NCI-H510A (cell line): Measurements from ENCODE around the gene HOXA11.

Experiments
- DNase-seq: peaks from one replicate; lab custom pipeline; 2025; lab: John Stamatoyannopoulos, UW

The HOXA11 gene

DNA sequence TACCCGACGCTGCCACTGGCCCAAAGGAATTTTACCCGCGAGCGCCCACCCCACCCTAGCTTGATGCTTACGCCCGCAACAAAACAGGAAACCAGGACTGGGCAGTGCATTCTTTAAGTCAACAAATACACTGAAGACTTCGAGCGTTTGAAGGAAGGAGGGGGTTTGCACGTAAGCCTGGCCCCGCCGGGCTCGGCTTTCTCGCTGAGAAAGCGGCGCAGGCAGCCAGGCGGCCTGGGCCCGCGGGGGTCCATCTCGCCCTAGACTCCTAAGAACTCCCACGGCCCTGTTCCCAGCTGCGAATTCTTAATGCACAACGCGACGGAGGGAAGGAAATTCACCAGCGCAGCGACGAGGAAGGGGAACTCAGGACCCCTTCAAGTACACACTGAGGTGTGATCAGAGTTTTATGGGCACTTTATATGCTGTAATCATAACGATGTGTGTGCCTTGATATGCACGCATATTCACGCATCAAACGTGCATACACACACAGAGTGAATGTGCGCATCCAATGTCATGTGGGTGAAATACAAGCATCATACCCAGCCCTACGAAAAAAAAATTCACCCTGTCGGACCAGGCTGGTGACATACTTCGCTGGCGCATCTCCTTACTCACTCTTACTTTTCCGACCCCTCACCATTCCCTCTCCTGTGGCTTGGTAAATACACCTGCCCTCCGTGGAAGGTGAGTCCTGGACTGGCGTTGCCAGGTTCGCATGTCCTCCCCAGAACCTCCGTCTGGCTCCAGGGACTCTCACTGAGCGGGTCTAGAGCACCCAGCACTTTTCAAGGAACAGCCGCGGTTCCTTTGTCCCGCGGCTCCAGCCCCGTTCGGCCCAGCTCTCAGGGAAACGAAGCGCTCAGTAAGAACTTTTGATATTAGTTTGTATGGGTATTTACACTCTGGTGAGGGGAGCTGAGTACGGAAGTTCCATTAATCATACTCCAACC lies 20.6 kb upstream of the HOXA11 start:
- no peak for DNase-seq

DNA sequence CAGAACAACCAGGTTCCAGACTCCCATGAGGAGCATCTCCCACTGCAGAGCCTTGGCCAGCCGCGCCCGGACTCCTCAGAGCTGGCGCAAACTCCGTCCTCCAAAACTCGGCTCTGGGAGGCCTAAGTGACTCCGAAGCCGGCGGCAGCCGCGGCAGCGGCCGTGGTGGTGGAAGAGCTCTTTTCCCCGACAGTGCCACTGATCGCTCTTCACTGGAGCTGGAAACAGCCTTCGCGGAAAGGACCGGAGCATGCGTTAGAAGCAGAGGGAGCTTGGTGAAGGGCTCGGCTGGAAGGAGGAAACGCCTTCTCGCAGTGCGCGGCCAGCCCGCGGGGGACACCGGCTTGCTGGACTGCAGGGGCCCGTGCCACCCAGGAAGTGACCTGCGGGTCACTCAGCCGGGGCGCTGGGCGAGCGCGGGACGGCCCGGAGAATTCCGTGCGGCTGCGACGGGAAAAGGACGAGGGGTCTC lies 19.9 kb upstream of the HOXA11 start:
- no peak for DNase-seq

DNA sequence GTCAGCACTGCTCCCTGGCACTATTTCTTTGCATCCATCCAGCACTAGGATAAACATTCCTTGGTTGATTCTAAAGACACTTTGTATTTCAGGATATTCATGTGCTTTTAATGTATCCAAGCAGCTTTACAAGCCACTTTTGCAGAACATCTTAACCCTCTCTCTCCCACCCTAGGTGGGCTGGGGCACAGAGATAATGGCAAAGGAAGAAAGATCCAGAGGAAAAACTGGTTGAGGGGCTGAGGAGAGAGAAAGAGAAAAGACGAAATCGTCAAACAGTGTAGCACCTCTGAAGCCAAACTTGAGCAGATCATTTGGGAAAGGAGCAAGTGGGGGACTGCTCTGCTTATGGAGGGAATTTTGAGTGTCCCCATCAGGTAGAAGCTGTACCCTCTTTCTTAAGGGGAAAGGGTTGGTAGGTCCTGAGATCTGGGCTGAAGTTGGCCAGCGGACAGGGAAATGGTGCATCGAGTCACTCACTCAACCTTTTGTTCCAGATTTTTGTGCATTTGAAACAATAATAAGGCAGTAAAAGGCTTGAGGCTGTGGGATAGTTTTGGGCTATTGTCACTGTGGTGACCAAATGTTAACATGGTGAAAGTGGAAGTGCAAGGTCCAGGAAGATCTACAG lies 19.0 kb upstream of the HOXA11 start:
- no peak for DNase-seq

DNA sequence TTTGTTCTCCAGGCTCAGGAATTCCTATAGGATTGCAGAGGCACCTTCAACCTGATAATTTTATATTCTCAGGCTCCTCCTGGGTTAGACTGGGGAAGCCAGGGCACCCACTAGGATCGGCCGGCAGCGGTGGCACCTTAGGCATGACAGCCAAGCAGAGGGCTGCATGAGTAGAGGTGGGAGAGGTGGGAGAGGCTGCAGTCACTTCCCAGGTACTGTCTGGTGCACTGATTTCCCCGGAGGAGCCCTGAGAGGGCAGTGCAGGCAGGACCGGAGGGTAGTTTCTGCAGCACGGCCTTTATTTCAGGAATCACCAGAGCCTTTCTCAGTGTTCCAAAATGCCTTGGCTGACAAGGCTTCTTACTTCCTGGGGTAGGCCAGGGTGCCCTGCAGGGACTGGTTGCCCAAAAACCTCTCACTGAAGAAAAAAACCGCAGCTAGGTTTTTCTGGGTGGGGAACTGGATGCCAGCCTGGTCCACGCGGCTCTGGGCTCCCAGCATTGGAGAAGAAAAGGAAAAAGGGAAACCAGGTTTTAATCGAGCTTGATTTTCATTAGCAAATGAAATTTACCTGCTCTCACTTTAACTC lies 18.4 kb upstream of the HOXA11 start:
- DNase-seq: no peak

DNA sequence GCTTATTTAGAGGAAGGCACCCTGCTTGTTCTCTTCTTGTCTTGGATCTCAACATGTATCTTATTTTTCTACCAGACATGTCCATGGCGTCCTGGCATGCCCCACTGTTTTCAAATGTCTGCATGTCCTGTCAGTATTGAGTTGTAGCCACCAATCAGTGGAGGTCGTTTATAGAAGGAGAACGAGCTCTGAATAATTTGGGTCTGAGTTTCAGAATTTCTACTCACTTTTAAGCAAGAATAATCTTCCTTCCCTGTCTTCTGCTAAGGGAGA lies 17.8 kb upstream of the HOXA11 start:
- DNase-seq: no peak

DNA sequence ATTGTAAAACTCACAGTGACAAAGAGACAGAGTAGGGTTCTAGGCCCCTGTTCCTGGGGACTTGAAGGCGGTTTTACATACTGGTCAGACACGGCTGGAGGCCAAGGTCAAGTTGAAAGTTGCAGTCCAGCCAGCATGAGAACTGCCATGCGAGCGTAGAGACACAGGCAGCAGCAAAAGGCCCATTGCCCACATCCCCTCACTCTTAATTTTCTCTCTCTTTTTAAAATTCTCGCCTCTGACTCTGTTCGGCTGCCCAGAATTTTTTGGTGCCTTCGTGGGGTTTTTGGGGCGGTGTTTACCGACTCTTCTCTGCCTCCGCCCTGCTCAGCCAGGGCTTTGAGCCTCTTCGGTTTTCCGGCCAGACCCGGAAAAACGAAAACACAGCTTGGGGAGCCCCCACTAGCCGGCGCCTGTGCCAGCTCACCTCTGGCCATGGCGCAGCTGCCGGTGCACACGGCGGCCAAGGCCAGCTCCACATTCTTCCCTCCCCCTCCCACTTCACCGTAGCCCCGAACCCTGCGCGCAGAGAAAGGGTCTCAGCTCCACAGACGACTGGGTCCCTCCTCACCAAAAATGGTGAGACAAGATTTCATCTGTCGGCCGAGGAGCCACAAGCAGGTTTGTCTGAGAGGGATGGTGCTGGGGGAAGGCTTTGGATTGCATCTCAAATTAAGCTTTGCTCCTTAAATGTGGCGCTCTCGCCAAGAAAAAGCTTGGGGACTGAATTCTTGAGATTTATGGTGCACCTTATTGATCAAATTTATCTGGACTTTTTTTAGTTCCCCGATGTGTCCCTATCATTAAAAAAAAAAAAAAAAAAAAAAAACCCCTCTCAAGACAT lies 17.2 kb upstream of the HOXA11 start:
- no peak for DNase-seq

DNA sequence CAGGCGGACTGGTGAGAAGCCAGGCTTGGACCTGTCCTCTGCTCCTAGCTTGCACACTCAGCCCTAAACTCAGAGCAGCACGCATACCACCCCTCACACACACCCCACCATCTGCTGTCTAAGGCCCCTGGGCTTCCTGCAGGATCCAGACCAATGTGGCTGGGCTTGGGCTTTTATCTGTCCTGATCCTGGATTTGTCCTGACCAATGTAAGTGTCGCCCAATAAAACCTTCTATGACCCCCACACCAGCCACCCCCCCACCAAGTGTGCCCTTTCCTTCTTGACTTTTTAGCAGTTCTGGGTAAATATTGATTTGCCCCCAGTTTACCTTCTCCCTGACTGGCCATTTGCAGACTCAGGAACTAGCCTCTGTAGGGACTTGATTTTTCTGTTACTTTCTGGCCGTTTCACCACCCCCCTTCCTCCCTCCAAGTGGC lies 16.6 kb upstream of the HOXA11 start:
- DNase-seq: no peak

DNA sequence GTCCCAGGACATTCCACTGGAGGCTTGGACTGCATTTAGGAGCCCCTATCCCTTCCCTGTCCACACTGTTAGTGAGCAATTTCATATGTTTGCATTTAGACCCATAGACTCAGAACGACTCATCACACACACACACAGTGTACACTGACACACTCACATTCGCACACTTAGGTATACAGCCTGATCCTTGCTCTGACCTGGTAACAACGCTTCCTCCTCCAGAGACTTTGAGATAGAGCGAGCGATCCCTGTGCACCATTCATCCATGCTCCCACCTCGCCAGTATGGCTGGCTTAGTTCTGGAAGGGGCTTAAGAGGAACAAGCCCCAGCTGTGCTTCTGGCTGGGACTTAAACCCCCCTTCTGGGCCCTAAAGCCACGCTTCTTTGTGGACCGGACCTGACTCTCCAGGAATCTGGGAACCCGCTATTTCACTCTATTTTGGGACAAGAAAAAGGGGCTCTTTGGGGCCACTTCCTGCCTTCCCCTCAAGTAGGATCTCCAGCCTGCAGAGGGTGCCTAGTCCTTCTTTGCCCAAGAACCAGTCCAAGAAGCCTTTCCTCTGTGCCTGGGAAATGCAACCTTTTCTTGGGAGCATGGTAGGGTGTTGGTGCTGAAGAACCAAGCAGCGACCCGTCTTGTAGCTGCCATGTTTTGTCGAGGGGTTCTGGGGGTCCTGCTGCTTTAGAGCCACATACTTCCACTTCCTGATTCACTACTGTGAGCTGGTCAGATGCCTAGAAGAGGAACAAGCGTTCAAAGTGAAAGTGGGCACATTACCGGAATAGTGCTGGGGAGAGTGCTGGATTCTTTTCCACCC lies 15.9 kb upstream of the HOXA11 start:
- no peak for DNase-seq

DNA sequence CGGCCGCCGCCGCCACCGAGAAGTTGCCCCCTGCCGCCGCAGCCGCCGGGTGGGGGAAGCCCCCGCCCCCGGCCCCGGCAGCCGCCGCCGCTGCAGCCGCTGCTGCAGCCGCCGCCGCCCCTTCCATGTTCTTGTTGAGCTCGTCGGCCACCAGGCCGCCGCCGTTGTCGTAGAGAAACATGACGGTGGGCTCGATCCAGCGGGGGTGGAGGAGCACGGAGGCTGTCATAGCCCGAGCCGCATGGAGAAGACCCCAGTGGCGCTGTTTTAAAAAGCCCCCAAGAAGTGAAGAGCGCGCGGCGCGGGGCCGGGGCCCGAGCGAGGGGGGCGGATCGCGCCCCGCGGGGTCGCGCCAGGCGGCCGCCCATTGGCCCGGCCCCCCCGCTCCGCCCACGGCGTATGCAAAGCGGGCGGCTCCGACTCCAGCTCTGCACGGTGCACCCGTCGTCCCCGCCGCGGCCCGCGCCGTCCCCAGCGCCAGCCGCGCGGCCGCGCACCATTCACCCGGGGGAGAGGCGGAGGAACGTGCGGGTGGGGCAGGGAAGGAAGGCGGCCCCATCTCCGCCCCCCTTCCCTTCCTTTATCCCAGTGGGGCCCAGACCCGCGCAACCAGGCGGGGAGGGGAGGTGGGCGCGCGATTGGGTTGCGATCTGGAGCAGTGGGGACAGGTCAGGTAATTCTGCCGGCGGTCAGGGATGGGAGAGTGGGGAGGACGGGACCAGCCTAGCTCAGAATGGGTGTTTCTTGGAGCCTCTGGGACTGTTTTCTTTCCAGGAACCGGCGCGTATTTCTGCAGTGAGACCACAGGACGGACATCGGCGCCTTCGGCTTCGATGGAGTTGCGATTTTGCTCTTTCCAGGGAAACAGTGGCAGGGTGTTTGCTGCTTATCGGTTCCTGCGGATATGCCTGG lies 15.1 kb upstream of the HOXA11 start, which contains the start of gene HOXA13:
Gene HOXA13, minus strand, starts transcription at position 243 of the 912 bp plus-strand sequence. Its CDS starts 14 bp downstream, at position 229.
- DNase-seq: peak; percentile 58

DNA sequence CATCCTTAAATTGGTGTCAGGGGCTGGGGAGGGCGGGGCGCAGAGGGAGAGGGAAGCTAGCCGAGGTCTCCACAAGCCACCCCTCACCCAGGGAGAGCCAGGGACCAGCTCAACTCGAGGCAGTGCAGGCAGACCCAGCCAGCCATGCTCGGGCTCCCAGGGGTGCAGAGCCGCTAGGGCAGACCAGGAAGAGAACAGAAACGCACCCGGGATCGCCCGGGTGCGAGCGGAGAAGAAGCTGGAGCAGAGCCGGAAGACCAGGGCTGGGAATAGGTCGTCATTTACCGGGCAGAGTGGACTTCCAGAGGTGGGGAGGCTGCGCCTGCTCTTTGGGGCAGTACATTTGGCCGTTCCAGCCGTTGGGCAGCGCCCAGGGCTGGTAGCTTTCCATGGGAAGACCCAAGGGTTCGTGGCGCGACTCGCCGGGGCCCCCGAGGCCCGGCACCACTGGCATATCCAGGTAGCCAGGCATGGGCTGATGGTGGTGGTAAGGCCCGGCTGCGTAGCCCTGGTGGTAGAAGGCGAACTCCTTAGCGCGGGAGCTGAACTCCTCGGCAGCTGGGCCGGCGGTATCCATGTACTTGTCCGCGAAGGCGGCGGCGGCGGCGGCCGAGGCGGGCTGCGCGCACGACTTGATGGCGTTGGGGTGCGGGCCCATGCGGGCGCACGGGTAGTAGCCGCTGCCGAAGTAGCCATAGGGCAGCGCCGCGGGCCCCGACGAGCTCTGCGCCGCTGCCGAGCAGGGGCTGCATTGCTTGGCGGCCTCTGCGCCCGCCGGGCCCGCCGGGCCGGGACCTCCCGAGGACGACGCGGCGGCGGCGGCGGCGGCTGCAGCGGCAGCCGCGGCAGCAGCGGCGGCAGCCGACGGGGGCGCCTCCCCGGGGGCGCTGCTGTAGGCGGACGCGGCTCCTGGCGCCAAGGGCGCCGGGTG lies 14.1 kb upstream of the HOXA11 start:
- no peak for DNase-seq

DNA sequence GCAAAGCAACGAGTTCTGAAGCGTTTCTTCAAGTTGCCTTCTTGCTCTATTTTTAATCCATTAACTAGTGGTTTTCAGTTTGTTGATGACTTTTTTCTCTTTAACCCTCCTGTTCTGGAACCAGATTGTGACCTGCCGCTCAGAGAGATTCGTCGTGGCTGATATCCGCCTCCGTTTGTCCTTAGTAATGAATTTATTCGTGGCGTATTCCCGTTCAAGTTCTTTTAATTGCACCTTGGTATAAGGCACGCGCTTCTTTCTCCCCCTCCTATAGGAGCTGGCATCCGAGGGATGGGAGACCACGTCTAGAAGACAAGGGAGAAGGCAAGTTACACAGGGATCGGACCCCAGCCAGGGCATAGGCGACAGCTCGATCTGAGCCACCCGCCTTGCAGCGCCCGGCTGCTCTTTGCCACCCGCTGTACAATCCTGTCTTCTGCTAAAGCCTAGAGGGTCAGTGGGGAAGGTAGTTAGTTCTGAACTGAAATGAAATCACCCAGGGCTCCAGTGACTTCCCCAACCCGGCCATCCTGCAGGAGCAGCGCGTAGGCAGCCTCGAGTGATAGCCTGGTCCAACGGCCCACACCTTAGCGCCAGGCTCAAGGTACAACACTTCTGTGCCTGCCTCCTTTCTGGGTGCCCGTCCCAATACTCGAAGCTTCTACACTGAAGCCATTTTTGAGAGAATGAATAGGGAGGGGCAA lies 13.3 kb upstream of the HOXA11 start:
- no peak for DNase-seq

DNA sequence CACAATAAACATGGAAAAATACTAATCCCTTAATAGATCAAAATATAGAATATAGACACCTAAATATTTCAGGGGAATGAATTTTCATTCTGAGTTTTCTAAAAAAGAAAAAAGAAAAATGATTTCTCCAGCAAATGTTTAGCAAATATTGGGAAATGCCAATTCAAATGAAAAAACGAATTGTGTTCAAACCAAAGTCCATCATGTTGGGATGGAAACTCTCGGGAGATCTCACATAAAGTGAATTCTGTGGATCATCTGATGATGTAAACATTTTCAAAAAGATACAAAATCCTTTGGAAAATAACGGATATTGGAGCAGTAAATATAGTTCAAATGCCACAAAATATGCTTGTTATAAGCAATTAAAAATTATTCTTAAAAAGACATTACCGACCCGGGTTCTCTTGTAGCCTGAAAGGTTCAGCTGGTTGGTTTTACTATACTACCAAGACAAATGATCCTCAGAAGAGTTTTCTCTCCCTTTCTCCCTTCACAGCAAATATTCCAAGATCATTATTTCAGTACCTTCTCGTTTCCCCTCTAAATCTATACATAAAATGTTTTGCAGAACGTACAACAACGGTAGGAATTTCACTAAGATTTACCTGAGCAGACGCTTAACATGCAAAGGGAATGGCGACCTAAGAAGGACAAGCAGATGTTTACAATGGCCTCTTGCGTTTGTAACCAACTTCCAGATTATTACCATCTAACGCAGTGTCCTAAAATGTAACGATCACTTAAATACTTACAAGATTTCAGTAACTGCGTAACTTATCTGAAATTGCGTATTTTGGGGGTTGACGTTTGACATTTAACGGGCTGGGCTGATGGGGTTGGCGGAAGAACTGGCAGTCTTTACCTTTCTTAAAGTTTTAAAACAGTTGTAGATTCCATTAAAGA lies 12.4 kb upstream of the HOXA11 start:
- no peak for DNase-seq

DNA sequence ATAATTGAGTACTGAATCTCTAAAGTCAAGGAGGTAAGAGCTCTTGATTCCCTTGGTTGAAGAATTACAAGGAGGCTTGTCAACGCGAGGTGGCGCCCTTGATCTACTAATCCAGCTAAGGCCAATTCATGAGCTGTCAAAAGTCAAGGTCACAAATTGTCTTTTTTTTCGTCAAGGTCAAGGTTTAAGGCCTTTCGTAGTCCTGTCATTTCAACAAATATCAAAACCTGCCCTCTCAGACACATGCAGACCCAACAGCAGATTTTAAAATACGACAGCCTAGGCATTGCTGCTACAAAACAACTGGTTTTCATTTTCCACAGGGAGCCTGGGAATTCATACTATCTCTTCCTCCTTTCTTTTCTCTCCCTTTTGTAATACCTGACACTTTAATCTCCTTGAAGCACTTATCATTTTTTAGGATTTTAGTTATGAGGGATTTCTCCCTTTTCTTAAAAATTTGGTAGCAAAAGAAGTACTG lies 11.3 kb upstream of the HOXA11 start:
- no peak for DNase-seq

DNA sequence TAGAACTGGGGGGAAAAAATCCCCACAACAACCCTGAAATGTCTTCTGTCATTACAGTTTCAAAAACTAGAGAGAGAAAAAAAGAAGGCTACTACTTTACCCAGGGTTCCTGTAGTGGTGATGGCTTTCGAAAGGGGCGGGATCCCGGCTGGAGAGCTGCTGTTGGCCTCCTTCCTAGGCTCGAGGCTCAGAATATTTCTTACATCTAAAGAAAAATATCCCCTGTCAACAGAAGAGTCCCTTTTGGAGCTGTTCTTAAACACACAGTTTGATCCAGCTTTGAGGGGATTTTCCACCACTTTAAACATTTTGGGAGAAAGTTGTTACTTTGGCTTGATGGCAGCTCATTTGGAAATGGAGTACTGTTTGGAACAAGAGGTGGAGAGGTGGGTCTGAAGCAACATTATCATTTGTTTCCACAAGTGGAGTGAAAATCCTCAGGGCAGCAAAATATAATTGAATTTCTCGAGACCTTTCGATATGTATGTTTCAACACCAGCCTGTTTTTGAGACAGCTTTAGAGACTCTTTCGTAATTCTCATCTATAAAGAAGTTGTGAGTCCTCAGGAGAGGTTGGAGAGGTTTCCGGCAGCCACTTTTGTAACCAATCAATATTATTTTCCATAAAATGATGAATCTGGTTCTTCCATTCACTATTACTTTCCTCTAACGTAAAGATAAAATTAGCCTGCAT lies 9.8 kb upstream of the HOXA11 start:
- no peak for DNase-seq

DNA sequence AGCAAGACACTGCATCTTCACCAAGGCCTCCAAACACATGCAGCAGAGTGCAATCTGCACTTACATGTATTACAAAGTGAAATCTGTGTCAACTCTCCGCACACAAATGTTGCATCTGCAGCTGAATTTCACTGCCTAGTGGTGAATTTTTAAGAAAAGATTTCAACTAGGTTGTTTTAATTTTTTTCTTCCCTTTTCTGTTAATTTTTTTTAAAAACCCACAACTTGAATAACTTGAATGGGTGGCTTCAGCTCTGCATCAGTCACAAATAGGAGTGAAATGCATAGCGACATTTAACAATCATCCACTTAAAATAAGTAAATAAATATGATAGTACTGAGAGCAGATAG lies 8.9 kb upstream of the HOXA11 start:
- no peak for DNase-seq

DNA sequence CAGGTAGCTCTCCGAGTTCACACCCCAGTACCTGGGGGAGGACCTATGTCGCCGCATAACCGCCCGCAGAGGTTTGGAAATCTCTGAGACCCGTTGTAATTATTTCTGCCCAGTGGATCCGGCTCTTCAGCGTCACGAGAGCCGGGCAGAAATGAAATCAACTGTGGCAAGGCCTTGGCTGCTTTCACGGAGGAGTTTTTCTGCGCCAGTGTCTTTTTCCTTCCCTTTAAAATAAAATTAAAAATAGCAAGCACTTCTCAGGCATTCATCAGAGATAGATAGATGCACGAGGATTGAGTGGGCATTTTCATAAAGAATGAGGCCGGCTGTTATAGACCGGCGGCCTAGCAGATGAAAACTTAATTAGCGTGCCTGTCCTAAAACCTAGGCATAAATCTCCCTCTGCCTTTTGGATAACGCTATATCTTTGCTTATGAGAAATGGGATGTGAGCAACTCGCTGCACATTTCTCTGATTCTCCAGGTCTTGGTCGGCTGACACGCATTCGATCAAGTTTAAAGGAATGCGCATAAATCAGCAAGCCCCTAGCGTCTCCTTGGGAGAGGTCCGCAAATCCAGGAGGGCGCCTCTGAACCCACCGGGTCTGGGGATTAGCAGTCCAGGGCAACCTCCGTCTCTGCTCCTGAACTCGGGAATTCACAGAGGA lies 8.4 kb upstream of the HOXA11 start:
- DNase-seq: no peak
